GM23338 (cell line): Measurements from ENCODE around the gene FNDC10.

Experiments
- CTCF ChIP-seq, 2 experiments: fragments of 200-600 bp in 1 of 2; sonication (generic) in 1 of 2; conservative IDR thresholded peaks; 2 replicates each; pipeline versions ENCODE4 v1.5.1 to v1.6.1; 2016 to 2017; ENCODE audit warnings: antibody characterized with exemption in 2 of 2, low read depth in 2 of 2, mild to moderate bottlenecking in 2 of 2, moderate library complexity in 1 of 2
- POLR2AphosphoS5 ChIP-seq: IDR thresholded peaks from 2 replicates; pipeline ENCODE4 v1.6.1; 2016; ENCODE audit warnings: antibody characterized with exemption, low read depth
- TF ChIP-seq, protein P1 (sequence below): IDR thresholded peaks from one replicate; pipeline ENCODE4 v1.6.1; 2018; ENCODE audit warnings: antibody characterized with exemption; ENCODE audit not compliant: unreplicated experiment

DNA sequence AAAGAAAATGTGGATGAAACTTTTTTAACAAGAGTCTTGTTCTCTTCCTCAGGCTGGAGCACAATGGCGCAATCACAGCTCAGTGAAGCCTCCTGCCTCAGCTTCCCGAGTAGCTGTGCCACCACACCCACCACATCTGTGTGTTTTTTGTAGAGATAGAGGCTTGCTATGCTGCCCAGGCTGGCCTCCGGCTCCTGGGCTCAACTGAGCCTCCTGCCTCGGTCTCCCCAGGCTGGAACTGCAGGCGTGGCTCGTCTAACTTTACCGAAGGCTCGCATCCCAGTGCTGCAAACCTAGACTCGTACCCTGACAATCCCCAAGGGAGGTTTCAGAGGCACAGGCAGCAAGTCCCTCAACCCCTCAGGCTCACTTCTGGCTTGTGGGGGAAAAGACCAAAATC, 39.8 kb downstream of the FNDC10 start:
- TF ChIP-seq CTCF (conservative IDR thresholded peaks at IDR 0.05; ENCODE audit: low read depth in 2 of 2): no peak
- TF ChIP-seq POLR2AphosphoS5: no peak
- TF ChIP-seq, protein P1, sequence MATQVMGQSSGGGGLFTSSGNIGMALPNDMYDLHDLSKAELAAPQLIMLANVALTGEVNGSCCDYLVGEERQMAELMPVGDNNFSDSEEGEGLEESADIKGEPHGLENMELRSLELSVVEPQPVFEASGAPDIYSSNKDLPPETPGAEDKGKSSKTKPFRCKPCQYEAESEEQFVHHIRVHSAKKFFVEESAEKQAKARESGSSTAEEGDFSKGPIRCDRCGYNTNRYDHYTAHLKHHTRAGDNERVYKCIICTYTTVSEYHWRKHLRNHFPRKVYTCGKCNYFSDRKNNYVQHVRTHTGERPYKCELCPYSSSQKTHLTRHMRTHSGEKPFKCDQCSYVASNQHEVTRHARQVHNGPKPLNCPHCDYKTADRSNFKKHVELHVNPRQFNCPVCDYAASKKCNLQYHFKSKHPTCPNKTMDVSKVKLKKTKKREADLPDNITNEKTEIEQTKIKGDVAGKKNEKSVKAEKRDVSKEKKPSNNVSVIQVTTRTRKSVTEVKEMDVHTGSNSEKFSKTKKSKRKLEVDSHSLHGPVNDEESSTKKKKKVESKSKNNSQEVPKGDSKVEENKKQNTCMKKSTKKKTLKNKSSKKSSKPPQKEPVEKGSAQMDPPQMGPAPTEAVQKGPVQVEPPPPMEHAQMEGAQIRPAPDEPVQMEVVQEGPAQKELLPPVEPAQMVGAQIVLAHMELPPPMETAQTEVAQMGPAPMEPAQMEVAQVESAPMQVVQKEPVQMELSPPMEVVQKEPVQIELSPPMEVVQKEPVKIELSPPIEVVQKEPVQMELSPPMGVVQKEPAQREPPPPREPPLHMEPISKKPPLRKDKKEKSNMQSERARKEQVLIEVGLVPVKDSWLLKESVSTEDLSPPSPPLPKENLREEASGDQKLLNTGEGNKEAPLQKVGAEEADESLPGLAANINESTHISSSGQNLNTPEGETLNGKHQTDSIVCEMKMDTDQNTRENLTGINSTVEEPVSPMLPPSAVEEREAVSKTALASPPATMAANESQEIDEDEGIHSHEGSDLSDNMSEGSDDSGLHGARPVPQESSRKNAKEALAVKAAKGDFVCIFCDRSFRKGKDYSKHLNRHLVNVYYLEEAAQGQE: no peak
